ENCODE measurements around the gene CD44. TPM values are rescaled to one million over a fixed set of nuclear protein-coding genes. Genes with fewer than 3 reads are reported as not detected.

Gene CD44
- total and polyA plus RNA-seq, 9 donors = 8.3 to 330 (median 26.0) TPM

DNA sequence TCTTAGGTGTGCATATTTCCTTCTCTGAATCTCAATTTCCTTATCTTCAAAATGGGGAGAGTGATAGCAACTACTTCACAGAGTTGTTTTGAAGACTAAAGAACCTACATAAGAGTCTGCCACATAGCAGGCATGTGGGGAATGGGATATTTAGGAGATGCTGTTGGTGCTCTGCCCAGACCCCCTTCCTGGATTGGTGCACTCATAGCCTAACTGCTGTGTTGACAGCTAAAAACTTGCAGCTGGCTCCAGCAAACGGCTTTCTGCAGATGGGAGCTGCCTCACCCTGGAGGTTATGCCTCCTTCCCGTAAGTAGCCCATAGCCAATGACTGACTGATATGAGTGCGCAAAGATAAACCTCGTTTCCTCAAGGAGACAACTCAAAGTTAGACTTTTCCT, 106.1 kb downstream of the CD44 start:
- no peak for DNase-seq
- intact Hi-C loops (cut with DNase I) = no loop called here
- TF ChIP-seq POLR2A (IDR thresholded peaks at IDR 0.05) = no peak
- TF ChIP-seq, protein P1, sequence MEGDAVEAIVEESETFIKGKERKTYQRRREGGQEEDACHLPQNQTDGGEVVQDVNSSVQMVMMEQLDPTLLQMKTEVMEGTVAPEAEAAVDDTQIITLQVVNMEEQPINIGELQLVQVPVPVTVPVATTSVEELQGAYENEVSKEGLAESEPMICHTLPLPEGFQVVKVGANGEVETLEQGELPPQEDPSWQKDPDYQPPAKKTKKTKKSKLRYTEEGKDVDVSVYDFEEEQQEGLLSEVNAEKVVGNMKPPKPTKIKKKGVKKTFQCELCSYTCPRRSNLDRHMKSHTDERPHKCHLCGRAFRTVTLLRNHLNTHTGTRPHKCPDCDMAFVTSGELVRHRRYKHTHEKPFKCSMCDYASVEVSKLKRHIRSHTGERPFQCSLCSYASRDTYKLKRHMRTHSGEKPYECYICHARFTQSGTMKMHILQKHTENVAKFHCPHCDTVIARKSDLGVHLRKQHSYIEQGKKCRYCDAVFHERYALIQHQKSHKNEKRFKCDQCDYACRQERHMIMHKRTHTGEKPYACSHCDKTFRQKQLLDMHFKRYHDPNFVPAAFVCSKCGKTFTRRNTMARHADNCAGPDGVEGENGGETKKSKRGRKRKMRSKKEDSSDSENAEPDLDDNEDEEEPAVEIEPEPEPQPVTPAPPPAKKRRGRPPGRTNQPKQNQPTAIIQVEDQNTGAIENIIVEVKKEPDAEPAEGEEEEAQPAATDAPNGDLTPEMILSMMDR (IDR thresholded peaks at IDR 0.05) = no peak
- no peak for TF ChIP-seq EP300 (IDR thresholded peaks at IDR 0.05)
- H3K4me3 ChIP-seq = no peak overlapping the region
- no peaks in the 10 kb centered on the region for H3K9me3 ChIP-seq
- WGBS, 3 donors = 53 to 66% (median 62%) methylated on average over 4 of the region's 4 CpGs
- H3K4me1 ChIP-seq (ENCODE audit: insufficient read depth) = no peaks in the 10 kb centered on the region
- no peaks in the 10 kb centered on the region for H3K27me3 ChIP-seq
- H3K27ac ChIP-seq = no peak overlapping the region
- H3K36me3 ChIP-seq = no peaks in the 10 kb centered on the region

DNA sequence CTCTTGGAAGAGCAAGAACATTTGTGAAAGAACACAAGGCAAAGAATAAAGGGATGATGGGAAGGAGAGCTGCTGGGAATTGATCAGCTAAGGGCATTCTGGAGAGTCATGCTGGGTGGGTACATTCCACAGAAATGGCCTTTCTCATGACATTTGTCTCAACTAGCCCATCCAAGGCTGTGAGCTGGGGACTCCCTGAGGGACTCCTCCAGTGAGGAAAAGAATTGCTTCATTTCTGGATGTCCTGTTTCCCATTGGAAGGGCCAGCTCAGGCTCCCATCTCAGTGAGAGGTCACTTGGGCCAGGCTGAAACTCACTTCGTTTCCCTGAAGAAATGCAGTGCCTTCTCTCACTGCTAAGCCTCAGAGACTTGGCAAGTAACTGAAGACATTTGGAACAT, 106.8 kb downstream of the CD44 start:
- DNase-seq = no peak
- Histone ChIP-seq H3K27me3 (no peaks in the 10 kb centered on the region), H3K4me1 (ENCODE audit: insufficient read depth) (no peaks in the 10 kb centered on the region), H3K9me3 (no peaks in the 10 kb centered on the region), H3K4me3 (no peak overlapping the region), H3K36me3 (no peaks in the 10 kb centered on the region), H3K27ac (no peak overlapping the region)
- no peak for TF ChIP-seq EP300 (IDR thresholded peaks at IDR 0.05)
- TF ChIP-seq, protein P1 (IDR thresholded peaks at IDR 0.05) = no peak
- no peak for TF ChIP-seq POLR2A (IDR thresholded peaks at IDR 0.05)
- intact Hi-C loops (cut with DNase I) = no loop called here
- WGBS, 3 donors = 70 to 93% (median 79%) methylated on average over 1 of the region's 1 CpG

DNA sequence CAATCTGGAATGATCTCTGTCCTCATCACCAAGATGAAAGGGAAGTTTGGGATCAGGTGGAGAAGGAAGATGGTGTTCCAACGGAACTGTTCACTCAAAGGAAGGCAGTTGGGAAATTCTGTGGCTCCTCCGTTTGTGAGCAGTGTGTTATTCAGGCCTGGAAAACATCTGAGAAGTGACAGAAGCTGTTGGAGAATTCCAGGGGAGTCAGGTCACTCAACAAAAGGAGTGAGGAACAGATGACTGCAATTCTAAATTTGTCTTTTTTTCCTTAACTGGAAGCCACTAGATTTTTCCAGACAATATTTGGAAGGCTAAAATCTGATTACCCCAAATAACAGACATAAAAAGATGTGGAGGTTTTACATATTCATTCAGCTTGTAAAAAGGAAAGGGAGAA, 107.8 kb downstream of the CD44 start:
- TF ChIP-seq, protein P1 (IDR thresholded peaks at IDR 0.05) = no peak
- TF ChIP-seq EP300 (IDR thresholded peaks at IDR 0.05) (no peak), POLR2A (IDR thresholded peaks at IDR 0.05) (no peak)
- intact Hi-C loops (cut with DNase I) = no loop called here

DNA sequence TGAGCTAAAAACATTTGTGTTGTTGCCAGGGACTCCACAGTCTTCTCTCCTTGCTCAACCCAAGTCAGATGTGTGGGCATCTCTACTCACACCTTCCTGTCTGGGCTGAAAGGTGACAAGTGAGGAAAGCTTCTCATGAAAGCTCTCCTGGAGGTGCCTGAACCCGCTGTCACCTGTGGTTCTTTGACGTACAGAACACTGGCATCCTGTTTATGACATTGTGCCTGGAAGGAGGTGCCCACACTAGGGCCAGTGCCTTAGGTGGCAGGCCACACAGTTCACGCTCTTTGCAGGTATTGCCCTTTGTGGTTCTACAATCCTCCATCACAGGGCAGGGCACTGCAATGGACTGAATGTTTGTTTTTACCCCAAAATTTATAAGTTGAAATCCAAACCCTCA, 108.5 kb downstream of the CD44 start:
- no peaks in the 10 kb centered on the region for H3K36me3 ChIP-seq
- TF ChIP-seq POLR2A (IDR thresholded peaks at IDR 0.05) = no peak
- intact Hi-C loops (cut with DNase I) = no loop called here
- DNase-seq = no peak
- no peak overlapping the region for H3K27ac ChIP-seq
- H3K4me3 ChIP-seq = no peak overlapping the region
- H3K4me1 ChIP-seq (ENCODE audit: insufficient read depth) = no peaks in the 10 kb centered on the region
- no peaks in the 10 kb centered on the region for H3K9me3 ChIP-seq
- 94 to 97% (median 96%) methylated on average over 3 of the region's 3 CpGs for WGBS, 3 donors
- no peaks in the 10 kb centered on the region for H3K27me3 ChIP-seq

More for the DNA sequence above, 107.8 kb downstream of the CD44 start:
- no peak overlapping the region for H3K4me3 ChIP-seq
- no peaks in the 10 kb centered on the region for H3K36me3 ChIP-seq
- H3K4me1 ChIP-seq (ENCODE audit: insufficient read depth) = no peaks in the 10 kb centered on the region
- DNase-seq = no peak
- no peaks in the 10 kb centered on the region for H3K27me3 ChIP-seq
- WGBS, 3 donors = 17 to 30% (median 22%) methylated on average over 2 of the region's 2 CpGs
- no peaks in the 10 kb centered on the region for H3K9me3 ChIP-seq
- H3K27ac ChIP-seq = no peak overlapping the region

DNA sequence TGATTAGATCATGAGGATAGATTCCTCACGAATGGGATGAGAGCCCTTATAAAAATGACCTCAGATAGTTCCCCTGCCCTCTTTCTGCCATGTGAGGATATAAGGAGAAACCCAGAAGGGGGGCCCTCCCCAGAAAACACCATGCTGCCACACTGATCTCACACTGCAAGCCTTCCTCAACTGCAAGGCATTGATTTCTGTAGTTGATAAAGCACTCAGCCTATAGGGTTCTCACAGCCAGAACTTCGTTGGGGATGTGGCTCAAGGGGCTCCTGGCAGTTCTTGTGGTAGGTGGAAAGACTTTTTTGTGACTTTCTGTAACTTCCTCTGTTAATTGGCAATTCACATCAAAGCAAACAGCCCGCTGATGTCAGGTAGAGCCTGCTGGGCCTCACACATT, 108.9 kb downstream of the CD44 start:
- no peaks in the 10 kb centered on the region for H3K9me3 ChIP-seq
- DNase-seq = no peak
- intact Hi-C loops (cut with DNase I) = no loop called here
- H3K27me3 ChIP-seq = no peaks in the 10 kb centered on the region
- 80 to 81% (median 80%) methylated on average over 3 of the region's 3 CpGs for WGBS, 3 donors
- no peak overlapping the region for H3K27ac ChIP-seq
- no peaks in the 10 kb centered on the region for H3K36me3 ChIP-seq
- H3K4me3 ChIP-seq = no peak overlapping the region
- H3K4me1 ChIP-seq (ENCODE audit: insufficient read depth) = no peaks in the 10 kb centered on the region
- TF ChIP-seq POLR2A (IDR thresholded peaks at IDR 0.05) (no peak), EP300 (IDR thresholded peaks at IDR 0.05) (no peak)
- TF ChIP-seq, protein P1 (IDR thresholded peaks at IDR 0.05) = no peak

Data from ovary (tissue), 9 donors.